GM23338 (cell line): ENCODE data around the gene CACNA1C. TPM values are rescaled to one million over a fixed set of nuclear protein-coding genes. Genes with fewer than 3 reads are reported as not detected.

Experiments
- ATAC-seq: fragments of 200-7000 bp; cut with Tn5 transposase; 3 replicates; pipeline ENCODE4 v1.9.1; 2020
- DNase-seq: peaks from one replicate; pipeline ENCODE4 v3.0.0-alpha.2; 2015; ENCODE audit warnings: low spot score
- H2AFZ ChIP-seq: fragments of 200-600 bp; sonication (generic); 2 replicates; pipeline ENCODE4 v1.8.0; 2016; ENCODE audit warnings: antibody characterized with exemption, mild to moderate bottlenecking, moderate library complexity
- H3F3A ChIP-seq: fragments of 200-600 bp; sonication (generic); replicated peaks from 2 replicates; pipeline ENCODE4 v1.8.0; 2017; ENCODE audit warnings: antibody characterized with exemption, mixed run types, low read depth
- H3K27ac ChIP-seq: fragments of 200-600 bp; sonication (generic); 2 replicates; pipeline ENCODE4 v1.6.1; 2016; ENCODE audit warnings: low read depth
- H3K27me3 ChIP-seq: fragments of 200-600 bp; sonication (generic); 2 replicates; pipeline ENCODE4 v1.8.0; 2016; ENCODE audit warnings: mild to moderate bottlenecking, mixed run types, moderate library complexity; ENCODE audit not compliant: insufficient read depth
- H3K36me3 ChIP-seq: fragments of 200-600 bp; sonication (generic); 2 replicates; pipeline ENCODE4 v1.8.0; 2016; ENCODE audit warnings: mild to moderate bottlenecking; ENCODE audit not compliant: insufficient read depth
- H3K4me1 ChIP-seq: fragments of 200-600 bp; sonication (generic); 2 replicates; pipeline ENCODE4 v1.8.0; 2016; ENCODE audit warnings: mild to moderate bottlenecking, moderate library complexity; ENCODE audit not compliant: insufficient read depth
- H3K4me2 ChIP-seq: fragments of 200-600 bp; sonication (generic); 2 replicates; pipeline ENCODE4 v1.7.1; 2017; ENCODE audit warnings: mixed run types
- H3K4me3 ChIP-seq: fragments of 200-600 bp; sonication (generic); 2 replicates; pipeline ENCODE4 v1.6.1; 2016; ENCODE audit warnings: mixed run types
- H3K79me2 ChIP-seq: fragments of 200-600 bp; sonication (generic); replicated peaks from 2 replicates; pipeline ENCODE4 v1.8.0; 2017; ENCODE audit warnings: mild to moderate bottlenecking; ENCODE audit not compliant: insufficient read depth
- H3K9me2 ChIP-seq: fragments of 200-600 bp; sonication (generic); 2 replicates; pipeline ENCODE4 v1.8.0; 2017; ENCODE audit not compliant: insufficient read depth
- H4K20me1 ChIP-seq: fragments of 200-600 bp; sonication (generic); replicated peaks from 2 replicates; pipeline ENCODE4 v1.8.0; 2017; ENCODE audit warnings: mild to moderate bottlenecking; ENCODE audit not compliant: insufficient read depth
- H3K27ac Mint-ChIP-seq: 2 replicates; pipeline ENCODE4 v1.8.0; 2020; ENCODE audit warnings: inconsistent platforms, mild to moderate bottlenecking, moderate library complexity, mixed read lengths
- H3K27me3 Mint-ChIP-seq: 3 replicates; pipeline ENCODE4 v1.8.0; 2022; ENCODE audit warnings: low read depth, mild to moderate bottlenecking, moderate library complexity, mixed read lengths, inconsistent platforms; ENCODE audit not compliant: insufficient read depth, poor library complexity
- H3K36me3 Mint-ChIP-seq: 3 replicates; pipeline ENCODE4 v1.8.0; 2021; ENCODE audit warnings: low read depth, mild to moderate bottlenecking, inconsistent platforms, moderate library complexity, mixed read lengths
- H3K4me1 Mint-ChIP-seq: 3 replicates; pipeline ENCODE4 v1.8.0; 2020; ENCODE audit warnings: mild to moderate bottlenecking, inconsistent platforms, mixed read lengths
- H3K4me3 Mint-ChIP-seq: 3 replicates; pipeline ENCODE4 v1.8.0; 2021; ENCODE audit warnings: moderate library complexity, mild to moderate bottlenecking, inconsistent platforms, mixed read lengths
- H3K9me3 Mint-ChIP-seq: 3 replicates; pipeline ENCODE4 v1.8.0; 2020; ENCODE audit warnings: moderate library complexity, mild to moderate bottlenecking, inconsistent platforms, mixed read lengths
- CREB1 ChIP-seq: fragments of 250-450 bp; sonication (Bioruptor Pico); IDR thresholded peaks from 2 replicates; pipeline ENCODE4 v1.5.0; 2020; ENCODE audit warnings: low read depth, mild to moderate bottlenecking, moderate library complexity
- ETS1 ChIP-seq: IDR thresholded peaks from 2 replicates; pipeline ENCODE4 v1.6.1; 2016; ENCODE audit warnings: antibody characterized with exemption
- EZH2 ChIP-seq: fragments of 200-600 bp; sonication (generic); IDR thresholded peaks from one replicate; pipeline ENCODE4 v1.8.0; 2017; ENCODE audit warnings: antibody characterized with exemption, mild to moderate bottlenecking, low read depth; ENCODE audit not compliant: unreplicated experiment
- EZH2phosphoT487 ChIP-seq: fragments of 200-600 bp; sonication (generic); IDR thresholded peaks from one replicate; pipeline ENCODE4 v1.8.1; 2018; ENCODE audit warnings: antibody characterized with exemption; ENCODE audit not compliant: unreplicated experiment
- JUNB ChIP-seq: IDR thresholded peaks from one replicate; pipeline ENCODE4 v1.6.1; 2016; ENCODE audit warnings: antibody characterized with exemption; ENCODE audit not compliant: unreplicated experiment
- NANOG ChIP-seq: IDR thresholded peaks from 2 replicates; pipeline ENCODE4 v1.6.1; 2016; ENCODE audit warnings: antibody characterized with exemption, borderline replicate concordance
- POLR2AphosphoS5 ChIP-seq: IDR thresholded peaks from 2 replicates; pipeline ENCODE4 v1.6.1; 2016; ENCODE audit warnings: antibody characterized with exemption, low read depth
- REST ChIP-seq: IDR thresholded peaks from one replicate; pipeline ENCODE4 v1.6.1; 2018; ENCODE audit warnings: antibody characterized with exemption; ENCODE audit not compliant: unreplicated experiment
- STAT1 ChIP-seq: IDR thresholded peaks from one replicate; pipeline ENCODE4 v1.6.1; 2016; ENCODE audit warnings: antibody characterized with exemption; ENCODE audit not compliant: unreplicated experiment
- ZNF114 ChIP-seq: fragments of 250-450 bp; sonication (Bioruptor Pico); IDR thresholded peaks from 2 replicates; pipeline ENCODE4 v1.5.0; 2020; ENCODE audit warnings: mild to moderate bottlenecking, moderate library complexity
- ZNF331 ChIP-seq: fragments of 250-450 bp; sonication (Bioruptor Pico); IDR thresholded peaks from 2 replicates; pipeline ENCODE4 v1.5.0; 2020; ENCODE audit warnings: low read depth, mild to moderate bottlenecking, moderate library complexity
- ZNF462 ChIP-seq: fragments of 250-450 bp; sonication (Bioruptor Pico); IDR thresholded peaks from 2 replicates; pipeline ENCODE4 v1.5.0; 2020; ENCODE audit warnings: mild to moderate bottlenecking, moderate library complexity
- polyA plus RNA-seq: library from polyadenylated mRNA; unstranded; fragments of >200 nt; fragmentation: Nextera tagmentation; extraction: Ambion mirVana; gene quantifications from 2 replicates; pipeline ENCODE4 v1.2.1, GENCODE V29; 2016
- total RNA-seq: library from RNA; depleted of rRNA; stranded (reverse); fragments of >200 nt; shearing (Covaris generic); gene quantifications from 2 replicates; pipeline ENCODE4 v1.2.3, GENCODE V29; 2014
- TF ChIP-seq, protein P1 (sequence below), 2 experiments: fragments of 200-600 bp in 1 of 2; sonication (generic) in 1 of 2; conservative IDR thresholded peaks; 2 replicates each; pipeline versions ENCODE4 v1.5.1 to v1.6.1; 2016 to 2017; ENCODE audit warnings: antibody characterized with exemption in 2 of 2, low read depth in 2 of 2, mild to moderate bottlenecking in 2 of 2, moderate library complexity in 1 of 2

Gene CACNA1C
- total and polyA plus RNA-seq, 2 experiments from 2014 or later: 0.78 to 2.1 TPM

GRCh38 chr12:2326470-2326869, 273.7 kb downstream of the CACNA1C start:
- Histone ChIP-seq H2AFZ (no peak overlapping the region), H3K79me2 (no peaks in the 10 kb centered on the region), H3K4me1 (no peaks in the 10 kb centered on the region), H3K27ac (no peak overlapping the region), H3K27me3 (no peaks in the 10 kb centered on the region), H3K9me2 (peaks cover 18% of the 10 kb centered on the region; the same call in 1 of the 2 replicates), H3K4me2 (no peak overlapping the region), H3F3A (no peaks in the 10 kb centered on the region), H4K20me1 (no peaks in the 10 kb centered on the region), H3K4me3 (no peak overlapping the region), H3K36me3 (no peaks in the 10 kb centered on the region)
- Mint-ChIP-seq H3K4me1 (no peaks in the 10 kb centered on the region; the same call in 1 of the 3 replicates), H3K27ac (no peak overlapping the region), H3K27me3 (peaks cover 5% of the 10 kb centered on the region), H3K9me3 (no peaks in the 10 kb centered on the region), H3K4me3 (no peak overlapping the region), H3K36me3 (no peaks in the 10 kb centered on the region)
- ATAC-seq: no peak
- no peak for TF ChIP-seq REST
- TF ChIP-seq ZNF462: no peak
- no peak for TF ChIP-seq ZNF331
- TF ChIP-seq ZNF114 (CRISPR knock-in tag): no peak
- TF ChIP-seq POLR2AphosphoS5: no peak
- TF ChIP-seq CREB1 (CRISPR knock-in tag): no peak
- TF ChIP-seq EZH2phosphoT487: no peak
- no peak for TF ChIP-seq JUNB
- no peak for TF ChIP-seq EZH2
- TF ChIP-seq, protein P1, sequence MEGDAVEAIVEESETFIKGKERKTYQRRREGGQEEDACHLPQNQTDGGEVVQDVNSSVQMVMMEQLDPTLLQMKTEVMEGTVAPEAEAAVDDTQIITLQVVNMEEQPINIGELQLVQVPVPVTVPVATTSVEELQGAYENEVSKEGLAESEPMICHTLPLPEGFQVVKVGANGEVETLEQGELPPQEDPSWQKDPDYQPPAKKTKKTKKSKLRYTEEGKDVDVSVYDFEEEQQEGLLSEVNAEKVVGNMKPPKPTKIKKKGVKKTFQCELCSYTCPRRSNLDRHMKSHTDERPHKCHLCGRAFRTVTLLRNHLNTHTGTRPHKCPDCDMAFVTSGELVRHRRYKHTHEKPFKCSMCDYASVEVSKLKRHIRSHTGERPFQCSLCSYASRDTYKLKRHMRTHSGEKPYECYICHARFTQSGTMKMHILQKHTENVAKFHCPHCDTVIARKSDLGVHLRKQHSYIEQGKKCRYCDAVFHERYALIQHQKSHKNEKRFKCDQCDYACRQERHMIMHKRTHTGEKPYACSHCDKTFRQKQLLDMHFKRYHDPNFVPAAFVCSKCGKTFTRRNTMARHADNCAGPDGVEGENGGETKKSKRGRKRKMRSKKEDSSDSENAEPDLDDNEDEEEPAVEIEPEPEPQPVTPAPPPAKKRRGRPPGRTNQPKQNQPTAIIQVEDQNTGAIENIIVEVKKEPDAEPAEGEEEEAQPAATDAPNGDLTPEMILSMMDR (conservative IDR thresholded peaks at IDR 0.05; ENCODE audit: low read depth in 2 of 2): no peak
- TF ChIP-seq NANOG: no peak
- no peak for TF ChIP-seq STAT1
- no peak for TF ChIP-seq ETS1
- DNase-seq: no peak
